PC-9 (cell line): ENCODE measurements around the gene RFTN2.

Experiments
- EZH2 ChIP-seq: fragments of 200-600 bp; sonication (generic); IDR thresholded peaks from 2 replicates; pipeline ENCODE4 v1.8.0; 2017; ENCODE audit warnings: antibody characterized with exemption, low read depth
- TF ChIP-seq, protein P1 (sequence below): fragments of 200-600 bp; sonication (generic); conservative IDR thresholded peaks from 2 replicates; pipeline ENCODE4 v1.6.1; 2017; ENCODE audit warnings: mixed run types, antibody characterized with exemption, mild to moderate bottlenecking, moderate library complexity

DNA sequence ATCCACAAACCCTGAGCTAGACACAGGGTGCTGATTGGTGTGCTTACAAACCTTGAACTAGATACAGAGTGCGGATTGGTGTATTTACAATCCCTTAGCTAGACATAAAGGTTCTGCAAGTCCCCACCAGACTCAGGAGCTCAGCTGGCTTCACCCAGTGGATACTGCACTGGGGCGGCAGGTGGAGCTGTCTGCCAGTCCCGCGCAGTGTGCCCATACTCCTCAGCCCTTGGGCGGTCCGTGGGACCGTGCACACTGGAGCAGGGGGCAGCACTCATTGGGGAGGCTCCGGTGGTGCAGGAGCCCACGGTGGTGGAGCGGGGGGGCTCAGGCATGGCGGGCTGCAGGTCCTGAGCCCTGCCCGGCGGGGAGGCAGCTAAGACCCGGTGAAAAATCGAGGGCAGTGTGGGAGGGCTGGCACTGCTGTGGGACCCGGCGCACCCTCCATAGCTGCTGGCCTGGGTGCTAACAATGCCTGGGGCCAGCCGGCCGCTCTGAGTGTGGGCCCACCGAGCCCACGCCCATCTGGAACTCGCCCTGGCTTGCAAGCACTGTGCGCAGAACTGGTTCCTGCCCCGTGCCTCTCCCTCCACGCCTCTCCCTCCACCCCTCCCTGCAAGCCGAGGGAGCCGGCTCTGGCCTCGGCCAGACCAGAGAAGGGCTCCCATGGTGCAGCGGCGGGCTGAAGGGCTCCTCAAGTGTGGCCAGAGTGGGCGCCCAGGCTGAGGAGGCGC, 83.9 kb downstream of the RFTN2 start:
- TF ChIP-seq, protein P1, sequence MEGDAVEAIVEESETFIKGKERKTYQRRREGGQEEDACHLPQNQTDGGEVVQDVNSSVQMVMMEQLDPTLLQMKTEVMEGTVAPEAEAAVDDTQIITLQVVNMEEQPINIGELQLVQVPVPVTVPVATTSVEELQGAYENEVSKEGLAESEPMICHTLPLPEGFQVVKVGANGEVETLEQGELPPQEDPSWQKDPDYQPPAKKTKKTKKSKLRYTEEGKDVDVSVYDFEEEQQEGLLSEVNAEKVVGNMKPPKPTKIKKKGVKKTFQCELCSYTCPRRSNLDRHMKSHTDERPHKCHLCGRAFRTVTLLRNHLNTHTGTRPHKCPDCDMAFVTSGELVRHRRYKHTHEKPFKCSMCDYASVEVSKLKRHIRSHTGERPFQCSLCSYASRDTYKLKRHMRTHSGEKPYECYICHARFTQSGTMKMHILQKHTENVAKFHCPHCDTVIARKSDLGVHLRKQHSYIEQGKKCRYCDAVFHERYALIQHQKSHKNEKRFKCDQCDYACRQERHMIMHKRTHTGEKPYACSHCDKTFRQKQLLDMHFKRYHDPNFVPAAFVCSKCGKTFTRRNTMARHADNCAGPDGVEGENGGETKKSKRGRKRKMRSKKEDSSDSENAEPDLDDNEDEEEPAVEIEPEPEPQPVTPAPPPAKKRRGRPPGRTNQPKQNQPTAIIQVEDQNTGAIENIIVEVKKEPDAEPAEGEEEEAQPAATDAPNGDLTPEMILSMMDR: no peak
- no peak for TF ChIP-seq EZH2
